IPS-20b (cell line): ENCODE data around the gene TUBA4A.

Experiments
- H3K27ac ChIP-seq: one replicate; pipeline ENCODE4 v1.5.1; 2013; ENCODE audit warnings: low read length
- H3K27me3 ChIP-seq: 2 replicates; pipeline ENCODE4 v1.6.1; 2013; ENCODE audit warnings: mild to moderate bottlenecking, low read length, inconsistent platforms; ENCODE audit not compliant: insufficient read depth
- H3K36me3 ChIP-seq: 2 replicates; pipeline ENCODE4 v1.6.1; 2013; ENCODE audit warnings: low read depth, mild to moderate bottlenecking, inconsistent platforms, low read length, moderate library complexity; ENCODE audit not compliant: insufficient read depth
- H3K4me1 ChIP-seq: 2 replicates; pipeline ENCODE4 v1.6.1; 2013; ENCODE audit warnings: mild to moderate bottlenecking, control low read depth, inconsistent platforms, low read length, moderate library complexity; ENCODE audit not compliant: insufficient read depth
- H3K4me3 ChIP-seq: 2 replicates; pipeline ENCODE4 v1.5.1; 2013; ENCODE audit warnings: mild to moderate bottlenecking, low read length, inconsistent platforms
- H3K9ac ChIP-seq: 2 replicates; pipeline ENCODE4 v1.6.1; 2013; ENCODE audit warnings: low read depth, mild to moderate bottlenecking, inconsistent platforms, low read length, moderate library complexity
- H3K9me3 ChIP-seq: 2 replicates; pipeline ENCODE4 v1.6.1; 2013; ENCODE audit warnings: mild to moderate bottlenecking, low read depth, low read length, inconsistent platforms; ENCODE audit not compliant: insufficient read depth

TUBA4A gene

GRCh38 chr2:219254590-219255201 is 978 bp upstream of the TUBA4A start:
- H3K27me3 ChIP-seq, result peaks cover 64% of the 10 kb centered on the region
- H3K9ac ChIP-seq, result no peak overlapping the region
- peaks cover 7% of the 10 kb centered on the region for H3K4me1 ChIP-seq
- H3K36me3 ChIP-seq, result peaks cover 11% of the 10 kb centered on the region; the same call in 1 of the 2 replicates
- H3K9me3 ChIP-seq, result no peaks in the 10 kb centered on the region
- H3K4me3 ChIP-seq, result peak overlapping the region; percentile 58; the same call in 1 of the 2 replicates
- no peak overlapping the region for H3K27ac ChIP-seq

- Histone ChIP-seq H3K36me3 (peaks cover 19% of the 10 kb centered on the region), H3K27ac (no peak within 1 kb of the TSS), H3K9me3 (no peaks in the 10 kb centered on the region), H3K4me1 (peaks cover 14% of the 10 kb centered on the region), H3K9ac (peak within 1 kb of the TSS; percentile 33; the same call in 1 of the 2 replicates), H3K27me3 (peaks cover 59% of the 10 kb centered on the region), H3K4me3 (peak within 1 kb of the TSS; percentile 58)
These were observed 592 bp downstream of the TUBA4A start, which contains the start of gene TUBA4B for GRCh38 chr2:219252900-219253752. Gene TUBA4B (plus strand): TSS chr2:219253243. CDS start chr2:219253408, 165 bp downstream.

GRCh38 chr2:219252570-219252899 is 1.2 kb downstream of the TUBA4A start:
- Histone ChIP-seq H3K9ac (peak overlapping the region; percentile 33; the same call in 1 of the 2 replicates), H3K27me3 (peaks cover 59% of the 10 kb centered on the region), H3K9me3 (no peaks in the 10 kb centered on the region), H3K36me3 (peaks cover 25% of the 10 kb centered on the region), H3K27ac (no peak overlapping the region), H3K4me3 (peak overlapping the region; percentile 58), H3K4me1 (peaks cover 14% of the 10 kb centered on the region)

GRCh38 chr2:219252084-219252483 is 1.6 kb downstream of the TUBA4A start:
- H3K9me3 ChIP-seq, result no peaks in the 10 kb centered on the region
- H3K4me1 ChIP-seq, result peaks cover 14% of the 10 kb centered on the region
- peaks cover 29% of the 10 kb centered on the region for H3K36me3 ChIP-seq
- H3K27me3 ChIP-seq, result peaks cover 59% of the 10 kb centered on the region
- H3K9ac ChIP-seq, result peak overlapping the region; percentile 33; the same call in 1 of the 2 replicates
- no peak overlapping the region for H3K27ac ChIP-seq
- H3K4me3 ChIP-seq, result peak overlapping the region; percentile 58; the same call in 1 of the 2 replicates

GRCh38 chr2:219251656-219252055 is 2.1 kb downstream of the TUBA4A start:
- no peaks in the 10 kb centered on the region for H3K9me3 ChIP-seq
- no peak overlapping the region for H3K9ac ChIP-seq
- peaks cover 56% of the 10 kb centered on the region for H3K27me3 ChIP-seq
- no peak overlapping the region for H3K27ac ChIP-seq
- peaks cover 30% of the 10 kb centered on the region for H3K36me3 ChIP-seq
- no peak overlapping the region for H3K4me3 ChIP-seq
- peaks cover 14% of the 10 kb centered on the region for H3K4me1 ChIP-seq

- no peak overlapping the region for H3K9ac ChIP-seq
- no peak overlapping the region for H3K27ac ChIP-seq
These were observed 3.5 kb downstream of the TUBA4A start for GRCh38 chr2:219250049-219250781.

GRCh38 chr2:219249203-219249980 is 4.3 kb downstream of the TUBA4A start:
- Histone ChIP-seq H3K4me3 (no peak overlapping the region), H3K9me3 (no peaks in the 10 kb centered on the region), H3K9ac (peak overlapping the region; percentile 30; the same call in 1 of the 2 replicates), H3K4me1 (peaks cover 18% of the 10 kb centered on the region), H3K27me3 (peaks cover 33% of the 10 kb centered on the region), H3K36me3 (peaks cover 30% of the 10 kb centered on the region), H3K27ac (no peak overlapping the region)

More at GRCh38 chr2:219250049-219250781, 3.5 kb downstream of the TUBA4A start:
- peaks cover 30% of the 10 kb centered on the region for H3K36me3 ChIP-seq
- peaks cover 41% of the 10 kb centered on the region for H3K27me3 ChIP-seq
- H3K9me3 ChIP-seq, result no peaks in the 10 kb centered on the region
- no peak overlapping the region for H3K4me3 ChIP-seq
- H3K4me1 ChIP-seq, result peaks cover 14% of the 10 kb centered on the region

GRCh38 chr2:219248845-219249202 is 4.9 kb downstream of the TUBA4A start:
- Histone ChIP-seq H3K4me1 (peaks cover 18% of the 10 kb centered on the region), H3K27ac (no peak overlapping the region), H3K9ac (peak overlapping the region; percentile 30; the same call in 1 of the 2 replicates), H3K4me3 (no peak overlapping the region), H3K27me3 (peaks cover 27% of the 10 kb centered on the region), H3K9me3 (no peaks in the 10 kb centered on the region), H3K36me3 (peaks cover 30% of the 10 kb centered on the region)

GRCh38 chr2:219247678-219248642 is 5.8 kb downstream of the TUBA4A start:
- no peak overlapping the region for H3K27ac ChIP-seq
- peaks cover 18% of the 10 kb centered on the region for H3K4me1 ChIP-seq

GRCh38 chr2:219246559-219246958 is 7.2 kb downstream of the TUBA4A start:
- peaks cover 5% of the 10 kb centered on the region for H3K27me3 ChIP-seq
- peak overlapping the region; percentile 97; the same call in 1 of the 2 replicates for H3K4me3 ChIP-seq
- peaks cover 11% of the 10 kb centered on the region for H3K4me1 ChIP-seq
- H3K36me3 ChIP-seq, result peaks cover 30% of the 10 kb centered on the region
- no peak overlapping the region for H3K27ac ChIP-seq
- H3K9ac ChIP-seq, result peak overlapping the region; percentile 98; the same call in 1 of the 2 replicates
- H3K9me3 ChIP-seq, result no peaks in the 10 kb centered on the region

More at GRCh38 chr2:219247678-219248642, 5.8 kb downstream of the TUBA4A start:
- no peaks in the 10 kb centered on the region for H3K9me3 ChIP-seq
- no peak overlapping the region for H3K4me3 ChIP-seq
- H3K36me3 ChIP-seq, result peaks cover 30% of the 10 kb centered on the region
- peaks cover 19% of the 10 kb centered on the region for H3K27me3 ChIP-seq
- no peak overlapping the region for H3K9ac ChIP-seq
